Activated CD4-positive, alpha-beta T cell treated with anti-CD3 and anti-CD28 coated beads, Interleukin-2, Interleukin-4, amounts not matched to agents 100 ng/mL and 50 ng/mL, durations not matched to agents 16 hours and 8 hours (primary cell): Measurements from ENCODE around the gene POLR3F.
A peak's percentile ranks its signal among the peaks of the same experiment; 100 is the strongest.
"Not testable (repeated sequence)": the region's sequence is repeated elsewhere in the genome, so short reads cannot be mapped to it uniquely, and the experiment has no call there.

ENCODE experiments used
- DNase-seq: peaks from one replicate; pipeline ENCODE4 v3.0.0-alpha.2; 2020; ENCODE audit warnings: low spot score

The POLR3F gene

DNA sequence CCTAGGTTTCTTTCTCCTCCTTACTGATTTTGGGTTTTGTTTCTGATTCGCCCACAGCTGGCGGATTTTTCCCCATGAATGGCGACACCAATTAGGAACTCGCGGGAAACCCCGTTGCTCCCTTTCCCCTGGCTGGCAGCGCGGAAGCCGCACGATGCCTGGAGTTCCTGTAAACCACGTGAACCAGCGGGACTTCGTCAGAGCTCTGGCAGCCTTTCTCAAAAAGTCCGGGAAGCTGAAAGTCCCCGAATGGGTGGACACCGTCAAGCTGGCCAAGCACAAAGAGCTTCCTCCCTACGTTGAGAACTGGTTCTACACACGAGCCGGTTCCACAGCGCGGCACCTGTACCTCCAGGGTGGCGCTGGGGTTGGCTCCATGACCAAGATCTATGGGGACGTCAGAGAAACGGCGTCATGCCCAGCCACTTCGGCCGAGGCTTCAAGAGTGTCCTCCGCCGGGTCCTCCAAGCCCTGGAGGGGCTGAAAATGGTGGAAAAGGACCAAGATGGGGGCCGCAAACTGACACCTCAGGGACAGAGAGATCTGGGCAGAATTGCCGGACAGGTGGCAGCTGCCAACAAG lies 37.4 kb downstream of the POLR3F start:
- no peak for DNase-seq

DNA sequence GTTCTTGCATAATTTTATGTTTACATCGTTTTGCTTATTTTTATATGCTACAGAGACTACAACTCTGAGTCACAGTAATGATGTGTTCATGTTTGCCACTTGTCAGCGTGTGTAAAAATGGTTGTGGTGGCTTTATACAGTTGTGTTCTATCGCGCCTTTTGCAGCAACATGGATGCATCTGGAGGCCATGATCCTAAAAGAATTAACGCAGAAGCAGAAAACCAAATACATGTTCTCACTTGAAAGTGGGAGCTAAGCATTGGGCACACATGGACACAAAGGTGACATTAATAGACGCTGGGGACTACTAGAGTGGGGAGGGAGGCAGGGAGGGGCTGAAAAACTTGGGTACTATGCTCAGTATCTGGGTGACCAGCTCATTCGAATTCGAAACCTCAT lies 39.6 kb downstream of the POLR3F start:
- peak; percentile 19 for DNase-seq

DNA sequence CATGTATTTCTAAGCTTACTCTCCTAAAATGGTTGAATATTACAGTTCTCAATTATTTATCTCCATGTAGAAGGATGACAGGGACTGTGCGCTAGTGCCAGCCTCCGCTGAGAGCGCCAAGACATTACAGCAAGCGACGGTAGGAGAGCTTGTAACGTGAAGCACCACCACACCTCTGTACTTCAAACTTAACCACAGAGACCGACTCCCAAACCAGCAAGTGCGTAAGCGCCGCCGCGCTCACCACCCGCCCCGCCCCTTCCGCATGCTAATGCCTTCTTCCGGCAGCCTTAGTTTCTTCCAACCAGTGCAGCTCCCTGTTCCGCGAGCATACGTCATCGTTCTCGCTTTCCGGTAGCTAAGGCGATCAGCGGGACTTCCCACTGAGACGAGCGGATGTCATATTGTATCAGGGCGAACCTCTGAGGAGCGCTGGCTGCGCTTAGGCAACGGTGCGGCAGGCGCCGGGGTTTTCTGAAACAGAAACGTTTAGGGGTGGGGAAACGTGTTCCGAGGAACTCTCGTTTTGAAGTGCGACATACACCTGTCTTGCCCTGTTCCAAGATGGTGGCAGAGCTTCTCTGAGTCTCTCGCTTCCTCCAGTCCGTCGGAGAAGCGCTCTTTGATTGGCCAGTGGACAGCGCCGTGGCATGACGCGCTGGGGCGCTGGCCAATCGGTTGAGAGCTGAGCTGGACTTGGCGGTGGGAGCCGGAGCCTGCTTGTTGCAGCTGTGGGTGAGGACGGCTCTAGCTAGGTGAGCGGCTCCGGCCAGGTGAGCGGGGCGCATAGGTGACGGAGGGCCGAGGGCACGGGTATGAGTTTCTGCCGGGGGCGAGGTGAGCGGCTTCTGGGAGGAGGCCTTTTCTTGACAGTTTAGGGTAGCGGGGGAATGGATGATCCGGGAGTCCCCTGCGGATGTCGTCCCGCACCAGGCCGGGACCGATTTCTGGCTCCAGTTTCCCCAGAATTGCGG lies 40.3 kb downstream of the POLR3F start, which contains the start of gene SEC23B:
SEC23B (plus strand) TSS at position 723 of the 974 bp plus-strand sequence. CDS start 2,896 bp downstream, outside the sequence.
- DNase-seq = peak; percentile 98

DNA sequence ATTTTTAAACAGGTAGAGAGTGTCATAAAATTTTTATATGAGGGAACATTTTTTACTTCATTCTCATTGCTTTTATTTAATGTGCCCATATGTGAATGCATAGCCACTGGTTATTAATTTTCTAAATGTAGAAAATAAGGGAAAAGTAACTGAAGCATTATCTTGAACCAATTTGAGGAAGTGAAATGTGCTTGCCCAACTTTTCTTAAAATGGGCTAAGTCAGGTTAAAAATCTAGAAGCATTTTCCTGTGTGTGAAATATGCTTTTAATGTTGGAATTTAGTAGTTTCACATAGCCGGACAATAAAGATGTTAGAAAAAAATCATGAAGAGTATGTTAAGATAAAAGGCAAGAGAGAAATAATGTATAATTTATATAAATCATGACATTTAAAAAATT lies 44.4 kb downstream of the POLR3F start:
- DNase-seq = no peak

DNA sequence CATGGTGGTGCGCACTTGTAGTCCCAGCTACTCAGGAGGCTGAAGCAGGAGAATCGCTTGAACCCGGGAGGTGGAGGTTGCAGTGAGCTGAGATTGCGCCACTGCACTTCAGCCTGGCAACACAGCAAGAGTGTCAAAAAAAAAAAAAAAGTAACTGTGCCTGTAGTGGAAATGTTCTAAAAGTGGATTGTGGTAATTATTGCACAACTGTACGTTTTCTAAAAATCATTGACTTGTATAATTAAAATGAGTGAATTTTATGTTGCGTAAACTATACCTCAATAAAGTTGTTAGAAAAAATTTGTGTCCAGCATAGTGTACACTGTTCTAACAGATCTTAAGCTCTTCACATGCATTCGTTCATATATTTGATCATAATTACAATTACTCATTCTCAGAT lies 46.0 kb downstream of the POLR3F start:
- DNase-seq = no peak

DNA sequence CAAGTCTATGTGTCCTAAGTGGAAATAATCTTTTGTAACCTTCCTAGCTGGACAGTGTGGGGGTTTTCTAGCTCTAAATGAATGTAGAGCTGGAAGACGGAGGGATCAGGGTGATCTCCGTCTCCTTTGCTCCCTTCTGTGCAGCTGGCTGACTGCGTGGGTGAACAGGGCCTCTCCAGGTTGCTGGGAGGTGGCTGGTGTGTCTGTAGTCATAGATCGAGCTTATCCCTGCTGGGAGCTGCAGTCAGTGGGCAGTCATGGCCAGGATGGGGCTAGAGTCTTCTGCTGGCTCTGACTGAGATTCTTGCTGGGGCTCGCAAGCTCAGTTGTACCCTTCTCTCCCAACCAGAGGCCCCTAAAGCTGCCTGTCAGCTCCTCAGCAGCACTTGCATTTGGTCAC lies 46.9 kb downstream of the POLR3F start:
- DNase-seq = no peak

DNA sequence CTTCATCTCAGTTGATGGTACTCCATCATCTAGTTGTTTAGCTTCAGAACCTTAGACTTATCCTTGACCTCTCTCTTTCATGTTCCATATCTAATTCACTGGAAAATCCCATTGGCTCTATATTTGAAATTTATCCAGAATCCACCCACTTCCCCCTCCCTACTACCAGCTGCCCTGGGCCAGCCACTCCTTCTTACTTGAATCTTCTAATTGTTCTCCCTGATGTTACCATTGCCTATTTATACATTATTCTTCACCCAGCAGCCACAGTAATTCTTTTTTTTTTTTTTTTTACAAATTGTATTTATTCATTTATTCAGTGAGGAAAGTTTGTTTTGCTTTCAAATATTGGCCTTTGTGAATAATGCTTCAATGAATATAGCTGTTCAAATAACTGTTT lies 48.8 kb downstream of the POLR3F start:
- no peak for DNase-seq

DNA sequence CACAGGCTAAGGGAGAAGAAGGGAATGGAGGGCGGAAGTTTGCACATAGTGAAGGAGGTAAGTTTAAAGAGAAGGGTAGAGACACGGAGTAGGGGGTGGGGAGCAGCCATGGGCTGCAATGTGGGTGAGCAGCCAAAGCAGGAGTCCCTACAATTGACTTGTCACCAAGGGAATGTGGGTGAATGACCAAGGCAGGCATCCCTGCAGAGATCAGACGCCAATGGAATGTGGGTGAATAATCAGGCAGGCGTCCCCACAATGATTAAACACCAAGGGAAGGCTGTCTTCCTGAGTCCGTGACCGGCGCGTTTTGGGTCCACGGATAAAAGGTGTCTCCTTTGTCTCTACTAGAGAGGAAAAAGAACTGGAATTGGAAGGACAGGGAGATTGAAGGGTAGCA lies 54.9 kb downstream of the POLR3F start:
- DNase-seq = not testable (repeated sequence)

DNA sequence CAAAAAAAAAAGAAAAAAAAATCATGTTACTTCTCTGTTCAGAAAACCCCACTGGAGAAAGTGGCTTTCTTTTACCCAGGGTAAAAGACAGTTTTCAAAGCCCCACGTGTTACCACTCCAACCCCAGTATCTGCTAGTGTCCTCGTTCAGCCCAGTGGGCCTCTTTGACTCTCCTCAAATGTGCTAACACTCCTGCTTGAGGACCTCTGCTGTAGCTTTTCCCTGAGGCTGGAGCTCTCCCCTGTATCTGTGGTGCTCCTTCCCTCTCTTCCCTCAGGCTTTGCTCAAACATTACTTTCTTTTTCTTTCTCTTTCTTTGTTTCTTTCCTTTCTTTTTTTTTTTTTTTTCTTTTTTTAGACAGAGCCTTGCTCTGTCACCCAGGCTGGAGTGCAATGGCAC lies 55.9 kb downstream of the POLR3F start:
- no peak for DNase-seq

DNA sequence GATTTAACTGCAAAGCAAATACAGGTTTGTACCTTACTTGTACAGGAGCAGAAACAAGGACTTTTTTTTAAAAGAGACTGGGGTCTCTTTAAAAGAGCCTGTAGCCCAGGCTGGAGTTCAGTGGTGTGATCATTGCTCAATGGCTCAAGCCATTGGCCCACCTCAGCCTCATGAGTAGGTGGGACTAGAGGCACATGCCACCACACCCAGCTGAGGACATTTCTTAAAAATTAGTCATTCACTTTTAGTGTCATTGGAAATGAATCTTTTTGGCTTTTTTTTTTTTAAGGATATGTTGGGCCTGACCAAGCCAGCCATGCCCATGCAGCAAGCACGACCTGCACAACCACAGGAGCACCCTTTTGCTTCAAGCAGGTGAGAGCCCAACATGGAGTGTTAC lies 57.5 kb downstream of the POLR3F start:
- DNase-seq = no peak

DNA sequence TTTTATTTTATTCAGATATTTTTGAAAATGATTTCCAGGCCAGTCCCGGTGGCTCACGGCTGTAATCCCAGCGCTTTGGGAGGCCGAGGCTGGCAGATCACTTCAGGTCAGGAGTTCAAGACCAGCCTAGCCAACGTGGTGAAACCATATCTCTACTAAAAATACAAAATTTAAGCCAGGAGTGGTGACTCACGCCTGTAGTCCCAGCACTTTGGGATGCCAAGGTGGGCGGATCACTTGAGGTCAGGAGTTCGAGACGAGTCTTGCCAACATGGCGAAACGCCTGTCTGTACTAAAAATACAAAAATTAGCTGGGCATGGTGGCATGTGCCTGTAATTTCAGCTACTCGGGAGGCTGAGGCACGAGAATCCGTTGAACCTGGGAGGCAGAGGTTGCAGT lies 59.6 kb downstream of the POLR3F start:
- not testable (repeated sequence) for DNase-seq

DNA sequence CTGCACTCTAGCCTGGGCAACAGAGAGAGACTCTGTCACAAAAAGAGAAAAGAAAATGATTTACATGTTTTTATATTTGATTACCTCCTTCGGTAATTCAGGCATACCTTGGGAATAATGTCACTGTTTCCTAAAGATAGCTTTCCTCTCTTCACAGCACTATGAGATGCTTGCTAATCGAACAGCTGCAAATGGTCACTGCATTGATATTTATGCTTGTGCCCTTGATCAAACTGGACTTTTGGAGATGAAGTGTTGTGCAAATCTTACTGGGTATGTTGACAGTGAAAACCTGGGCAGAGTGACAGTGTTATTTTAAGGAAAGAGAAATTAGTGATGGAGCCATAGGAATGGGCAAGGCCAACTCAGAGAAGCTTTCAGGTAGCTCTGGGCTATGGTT lies 60.1 kb downstream of the POLR3F start:
- no peak for DNase-seq

DNA sequence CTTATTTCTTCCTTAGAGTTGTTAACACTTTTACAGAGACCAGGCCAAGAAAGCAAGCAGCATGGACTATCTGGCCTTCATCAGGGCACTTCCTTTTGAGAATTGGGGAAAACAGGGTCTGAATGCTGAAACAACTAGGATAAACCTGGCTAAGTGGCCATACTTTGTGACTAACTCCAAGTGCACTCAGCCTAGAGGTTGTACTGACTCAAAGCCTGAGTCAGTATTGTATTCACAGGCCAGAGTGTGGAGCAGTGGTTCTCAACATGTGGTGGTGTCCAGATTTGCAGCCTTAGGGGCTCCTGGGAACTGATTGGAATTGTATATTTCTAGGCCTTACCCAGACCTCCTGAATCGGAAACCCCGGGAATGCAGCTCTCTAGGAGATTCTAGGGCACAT lies 60.6 kb downstream of the POLR3F start:
- DNase-seq = no peak

DNA sequence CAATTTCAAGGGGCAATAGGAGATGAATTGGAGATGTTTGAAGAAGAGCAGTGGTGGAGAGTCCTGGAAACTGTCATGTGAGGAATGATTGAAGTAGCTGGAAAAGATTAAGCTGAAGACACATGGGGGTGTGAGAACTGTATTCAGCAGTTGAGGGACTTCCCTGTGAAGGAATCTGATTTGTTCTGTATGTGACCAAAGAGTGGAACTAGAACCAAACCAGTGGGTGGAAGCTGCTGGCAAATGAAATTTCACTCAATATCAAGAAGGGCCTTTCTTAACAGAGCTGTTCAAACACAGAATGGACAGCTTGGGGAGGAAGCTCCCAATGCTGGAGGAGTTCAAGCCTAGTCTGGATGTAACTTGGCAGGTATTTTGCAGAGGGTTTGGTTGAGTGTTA lies 61.9 kb downstream of the POLR3F start:
- no peak for DNase-seq

DNA sequence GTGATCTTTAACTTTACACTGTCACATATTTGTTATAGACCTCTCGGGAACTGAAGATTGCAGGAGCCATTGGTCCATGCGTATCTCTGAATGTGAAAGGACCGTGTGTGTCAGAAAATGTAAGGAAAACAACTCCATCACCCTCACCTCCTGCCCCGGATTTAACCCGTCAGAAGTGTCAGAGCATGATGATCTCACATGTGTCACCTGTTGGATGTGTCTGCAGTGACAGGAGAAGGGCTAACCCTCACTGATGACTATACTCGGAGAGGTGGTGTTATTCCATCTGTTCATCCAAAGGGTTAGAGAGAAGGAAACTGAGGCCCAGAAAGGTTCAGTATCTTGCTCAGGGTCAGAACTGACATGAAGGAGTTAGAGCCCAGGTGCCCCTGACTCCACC lies 65.4 kb downstream of the POLR3F start:
- no peak for DNase-seq

DNA sequence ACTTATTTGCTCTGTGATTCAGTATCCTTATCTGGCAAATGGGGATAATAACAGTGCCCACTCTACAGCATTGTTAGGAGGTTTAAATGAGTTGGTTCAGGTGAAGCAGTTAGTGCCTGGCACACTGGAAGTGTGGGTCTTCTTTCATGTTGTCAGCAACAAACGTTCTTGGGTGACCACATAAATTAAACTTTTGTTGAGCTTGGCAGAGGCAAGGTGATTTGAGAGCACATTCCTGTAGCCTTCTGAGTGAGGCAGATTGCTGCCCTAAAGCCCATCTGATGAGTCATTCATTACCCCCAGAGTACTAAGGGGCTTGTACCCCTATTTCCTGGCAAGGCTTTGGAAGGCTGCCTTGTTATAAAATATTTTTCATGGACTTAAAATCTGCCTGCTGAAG lies 66.3 kb downstream of the POLR3F start:
- no peak for DNase-seq

DNA sequence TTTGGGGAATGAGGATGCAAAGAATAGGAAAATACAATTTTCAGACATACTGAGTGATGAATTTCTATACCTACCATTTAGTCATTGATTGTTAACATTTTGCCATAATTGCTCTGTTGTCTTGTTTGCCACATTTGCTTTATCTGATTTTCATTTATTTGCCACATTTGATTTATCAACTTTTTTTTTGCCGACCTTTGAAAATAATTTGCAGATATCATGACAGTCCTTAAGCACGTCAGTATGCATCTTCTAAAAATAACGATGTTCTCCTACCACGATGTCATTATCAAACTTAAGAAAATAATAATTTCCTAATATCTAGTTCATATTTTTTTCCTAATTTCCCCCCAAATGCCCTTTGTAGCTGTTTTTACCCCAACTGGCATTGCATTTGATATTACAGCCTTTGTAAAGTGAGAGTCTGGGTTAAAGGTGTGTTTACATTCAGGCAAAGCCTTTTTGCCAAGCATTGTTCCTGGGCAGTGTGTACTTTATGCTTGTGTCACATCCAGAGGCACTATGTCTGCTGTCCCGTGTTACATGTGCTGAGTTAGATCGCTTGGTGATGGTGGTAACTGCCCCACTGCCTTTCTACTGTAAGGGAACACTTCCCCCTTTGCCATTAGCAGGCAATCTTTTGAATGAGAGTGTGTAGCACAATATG lies 66.9 kb downstream of the POLR3F start:
- DNase-seq = no peak
